B cell (primary cell): ENCODE results near the gene TDO2. TPM values are rescaled to one million over a fixed set of nuclear protein-coding genes. Genes with fewer than 3 reads are reported as not detected.

Experiments
- ATAC-seq: fragments of 200-7000 bp; cut with Tn5 transposase; one replicate; pipeline ENCODE4 v1.10.0; 2021; ENCODE audit warnings: low read depth, mild to moderate bottlenecking, moderate number of reproducible peaks, moderate library complexity
- CTCF ChIA-PET: fragments of 350-600 bp; sonication (Branson Sonifier 250); formaldehyde crosslinking; loops from one replicate; lab custom pipeline; 2021; ENCODE audit warnings: antibody characterized with exemption, inconsistent platforms; lab: Charles Lee
- POLR2A ChIA-PET: fragments of 350-600 bp; sonication (Branson Sonifier 250); formaldehyde crosslinking; loops from one replicate; lab custom pipeline; 2021; ENCODE audit warnings: antibody characterized with exemption; lab: Charles Lee
- DNase-seq: peaks from one replicate; pipeline ENCODE4 v3.0.0; 2013
- H2AFZ ChIP-seq: 2 replicates; pipeline ENCODE4 v1.6.1; 2012; ENCODE audit warnings: mild to moderate bottlenecking, low read depth, low read length; ENCODE audit not compliant: insufficient read depth, poor library complexity, severe bottlenecking
- H3K27ac ChIP-seq, 2 donors: 1 replicate in 1 of 2; 2 replicates in 1 of 2; pipeline ENCODE4 v1.5.1; 2012 to 2013; ENCODE audit warnings: low read length in 2 of 2, mild to moderate bottlenecking in 2 of 2, moderate library complexity in 1 of 2
- H3K27me3 ChIP-seq, 4 experiments: fragments of 200-600 bp in 1 of 4; sonication (generic) in 1 of 4; replicated peaks in 1 of 4; 1 replicate in 2 of 4; 2 replicates in 2 of 4; pipeline versions ENCODE4 v1.6.1 to v1.7.0; 2013 to 2016; ENCODE audit warnings: low read length in 3 of 4, mild to moderate bottlenecking in 2 of 4, mixed read lengths in 1 of 4, moderate library complexity in 1 of 4; ENCODE audit not compliant: insufficient read depth in 4 of 4, control insufficient read depth in 3 of 4; ENCODE audit errors: control extremely low read depth in 1 of 4
- H3K36me3 ChIP-seq, 2 experiments: replicated peaks in 1 of 2; 1 replicate in 1 of 2; 2 replicates in 1 of 2; pipeline versions ENCODE4 v1.6.1 to v1.7.1; 2013; ENCODE audit warnings: low read length in 1 of 2; ENCODE audit not compliant: insufficient read depth in 2 of 2, control insufficient read depth in 1 of 2; ENCODE audit errors: control extremely low read depth in 1 of 2, extremely low read depth in 1 of 2
- H3K4me1 ChIP-seq, 2 donors: fragments of 200-600 bp in 1 of 2; sonication (generic) in 1 of 2; 1 replicate in 1 of 2; 2 replicates in 1 of 2; pipeline versions ENCODE4 v1.5.1 to v1.6.1; 2013 to 2017; ENCODE audit warnings: low read length in 2 of 2; ENCODE audit not compliant: control insufficient read depth in 2 of 2, insufficient read depth in 2 of 2
- H3K4me2 ChIP-seq: replicated peaks from 2 replicates; pipeline ENCODE3; 2012; ENCODE audit warnings: mild to moderate bottlenecking, low read depth, low read length; ENCODE audit not compliant: poor library complexity, severe bottlenecking
- H3K4me3 ChIP-seq, 5 experiments: fragments of 200-600 bp in 1 of 5; sonication (generic) in 1 of 5; 1 replicate in 3 of 5; 2 replicates in 2 of 5; pipeline versions ENCODE4 v1.5.1 to v1.7.0; 2011 to 2016; ENCODE audit warnings: low read length in 4 of 5, mild to moderate bottlenecking in 4 of 5, low read depth in 2 of 5, control low read depth in 1 of 5, moderate library complexity in 1 of 5; ENCODE audit not compliant: insufficient read depth in 1 of 5; ENCODE audit errors: control extremely low read depth in 1 of 5, extremely low read depth in 1 of 5
- H3K79me2 ChIP-seq: fragments of 200-600 bp; sonication (generic); one replicate; pipeline ENCODE4 v1.6.0; 2016; ENCODE audit warnings: low read length; ENCODE audit not compliant: control insufficient read depth, insufficient read depth
- H3K9ac ChIP-seq: fragments of 200-600 bp; sonication (generic); 2 replicates; pipeline ENCODE4 v1.6.1; 2017; ENCODE audit warnings: mild to moderate bottlenecking, low read length, moderate library complexity
- H3K9me3 ChIP-seq, 3 donors: one replicate each; pipeline versions ENCODE4 v1.6.1 to v1.7.1; 2013; ENCODE audit warnings: low read length in 2 of 3; ENCODE audit not compliant: control insufficient read depth in 2 of 3, insufficient read depth in 1 of 3; ENCODE audit errors: control extremely low read depth in 1 of 3
- H4K20me1 ChIP-seq: 2 replicates; pipeline ENCODE4 v1.6.0; 2012; ENCODE audit warnings: mild to moderate bottlenecking, low read length; ENCODE audit not compliant: insufficient read depth, control insufficient read depth, poor library complexity, severe bottlenecking
- H3K27ac Mint-ChIP-seq: one replicate; pipeline ENCODE4 v1.8.0; 2021; ENCODE audit warnings: mixed read lengths
- H3K27me3 Mint-ChIP-seq: one replicate; pipeline ENCODE4 v1.8.0; 2021; ENCODE audit warnings: mixed read lengths
- H3K4me1 Mint-ChIP-seq: one replicate; pipeline ENCODE4 v1.8.0; 2021; ENCODE audit warnings: mixed read lengths
- H3K4me3 Mint-ChIP-seq: one replicate; pipeline ENCODE4 v1.8.0; 2021; ENCODE audit warnings: mixed read lengths
- H3K9me3 Mint-ChIP-seq: one replicate; pipeline ENCODE4 v1.8.0; 2022; ENCODE audit warnings: mixed read lengths; ENCODE audit not compliant: insufficient read depth
- EZH2 ChIP-seq: IDR thresholded peaks from 2 replicates; pipeline ENCODE4 v1.6.1; 2012; ENCODE audit warnings: borderline replicate concordance, low read depth, mild to moderate bottlenecking, moderate library complexity, low read length; ENCODE audit not compliant: insufficient read depth, poor library complexity, severe bottlenecking
- WGBS: methylation state at CpG from one replicate; pipeline ENCODE4 v1.1.5; 2013; ENCODE audit warnings: missing lambda C conversion rate; ENCODE audit not compliant: insufficient coverage; 5-methylcytosine and 5-hydroxymethylcytosine counted together
- intact Hi-C: fragments of 100-400 bp; cut with micrococcal nuclease; formaldehyde crosslinking; loops from one replicate; pipeline ENCODE4 v1.10.0; 2022
- polyA plus RNA-seq: library from polyadenylated mRNA; depleted of rRNA; stranded (reverse); fragments of >200 nt; gene quantifications from 2 replicates; pipeline ENCODE4 v1.2.3, GENCODE V29; 2012
- total RNA-seq, 2 donors: library from RNA; stranded (reverse); fragments of 120-200 nt in 1 of 2; gene quantifications; 1 replicate in 1 of 2; 2 replicates in 1 of 2; pipeline versions ENCODE4 v1.2.3 to v1.2.4, GENCODE V29; 2013 to 2022
- TF ChIP-seq, protein P1 (sequence below): fragments of 200-600 bp; IDR thresholded peaks from one replicate; pipeline ENCODE4 v1.8.0; 2022; ENCODE audit warnings: antibody characterized with exemption, mild to moderate bottlenecking

Gene TDO2
- total and polyA plus RNA-seq, 2 donors (not counting 1 experiment from before 2014, with no cell fraction given), result not detected

DNA sequence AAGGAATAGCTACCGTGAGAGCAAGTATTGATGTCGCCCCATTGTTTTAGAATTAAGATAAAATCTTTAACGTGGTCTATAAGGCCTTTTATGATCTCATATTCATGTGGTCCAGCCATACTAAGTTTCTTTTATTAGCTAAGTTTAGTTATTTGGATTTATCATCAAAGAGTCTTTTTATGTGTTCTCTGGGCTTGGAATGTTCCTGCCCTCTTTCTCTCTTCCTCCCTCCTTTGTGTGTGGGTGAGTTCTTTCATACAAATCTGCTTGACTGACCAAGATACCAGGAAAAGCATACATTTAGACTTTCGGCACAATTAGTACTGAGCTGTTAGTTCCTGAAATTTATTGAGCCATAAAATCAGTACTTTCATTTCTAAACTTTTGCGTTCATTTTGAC, 11.3 kb downstream of the TDO2 start:
- H3K27ac ChIP-seq, result no peak overlapping the region
- WGBS, result no CpG with 5 or more reads among the region's 5 CpGs
- H2AFZ ChIP-seq, result no peak overlapping the region
- H3K4me2 ChIP-seq, result no peak overlapping the region
- H3K9me3 Mint-ChIP-seq, result no peaks in the 10 kb centered on the region
- ATAC-seq (no peak), DNase-seq (no peak)
- no peak overlapping the region for H3K9ac ChIP-seq
- ChIA-PET POLR2A (no interaction called here), CTCF (no interaction called here)
- no peaks in the 10 kb centered on the region for H4K20me1 ChIP-seq
- H3K27me3 ChIP-seq, result no peaks in the 10 kb centered on the region
- no peak overlapping the region for H3K4me3 ChIP-seq
- no peaks in the 10 kb centered on the region for H3K9me3 ChIP-seq
- no peaks in the 10 kb centered on the region for H3K4me1 ChIP-seq
- TF ChIP-seq, protein P1, sequence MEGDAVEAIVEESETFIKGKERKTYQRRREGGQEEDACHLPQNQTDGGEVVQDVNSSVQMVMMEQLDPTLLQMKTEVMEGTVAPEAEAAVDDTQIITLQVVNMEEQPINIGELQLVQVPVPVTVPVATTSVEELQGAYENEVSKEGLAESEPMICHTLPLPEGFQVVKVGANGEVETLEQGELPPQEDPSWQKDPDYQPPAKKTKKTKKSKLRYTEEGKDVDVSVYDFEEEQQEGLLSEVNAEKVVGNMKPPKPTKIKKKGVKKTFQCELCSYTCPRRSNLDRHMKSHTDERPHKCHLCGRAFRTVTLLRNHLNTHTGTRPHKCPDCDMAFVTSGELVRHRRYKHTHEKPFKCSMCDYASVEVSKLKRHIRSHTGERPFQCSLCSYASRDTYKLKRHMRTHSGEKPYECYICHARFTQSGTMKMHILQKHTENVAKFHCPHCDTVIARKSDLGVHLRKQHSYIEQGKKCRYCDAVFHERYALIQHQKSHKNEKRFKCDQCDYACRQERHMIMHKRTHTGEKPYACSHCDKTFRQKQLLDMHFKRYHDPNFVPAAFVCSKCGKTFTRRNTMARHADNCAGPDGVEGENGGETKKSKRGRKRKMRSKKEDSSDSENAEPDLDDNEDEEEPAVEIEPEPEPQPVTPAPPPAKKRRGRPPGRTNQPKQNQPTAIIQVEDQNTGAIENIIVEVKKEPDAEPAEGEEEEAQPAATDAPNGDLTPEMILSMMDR, result no peak
- no peak for TF ChIP-seq EZH2
- intact Hi-C loops, result no loop called here
- no peaks in the 10 kb centered on the region for H3K27me3 Mint-ChIP-seq
- no peak overlapping the region for H3K27ac Mint-ChIP-seq
- H3K4me1 Mint-ChIP-seq, result no peaks in the 10 kb centered on the region
- H3K4me3 Mint-ChIP-seq, result no peak overlapping the region
- H3K36me3 ChIP-seq, result no peaks in the 10 kb centered on the region
- no peaks in the 10 kb centered on the region for H3K79me2 ChIP-seq

DNA sequence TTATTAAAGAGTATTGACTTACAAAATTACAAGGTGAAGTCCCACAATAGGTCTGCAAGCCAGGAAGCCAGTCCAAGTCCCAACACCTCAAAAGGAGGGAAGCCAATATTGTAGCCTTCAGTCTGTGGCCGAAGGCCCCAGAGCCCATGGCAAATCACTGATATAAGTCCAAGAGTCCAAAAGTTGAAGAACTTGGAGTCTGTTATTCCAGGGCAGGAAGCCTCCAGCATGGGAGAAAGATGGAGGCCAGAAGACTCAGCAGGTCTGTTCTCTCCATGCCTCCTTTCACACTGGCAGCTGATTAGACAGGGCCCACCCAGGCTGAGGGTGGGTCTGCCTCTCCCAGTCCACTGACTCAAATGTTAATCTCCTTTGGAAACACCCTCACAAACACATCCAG, 18.1 kb downstream of the TDO2 start:
- Histone ChIP-seq H3K4me3 (no peak overlapping the region), H3K9ac (no peak overlapping the region), H3K4me1 (no peaks in the 10 kb centered on the region), H4K20me1 (no peaks in the 10 kb centered on the region), H3K79me2 (no peaks in the 10 kb centered on the region), H3K27me3 (no peaks in the 10 kb centered on the region), H3K9me3 (no peaks in the 10 kb centered on the region), H2AFZ (no peak overlapping the region), H3K27ac (no peak overlapping the region), H3K4me2 (no peak overlapping the region), H3K36me3 (peaks cover 0 to 10% of the 10 kb centered on the region in 2 experiments)
- Mint-ChIP-seq H3K4me3 (no peak overlapping the region), H3K27ac (no peak overlapping the region), H3K27me3 (no peaks in the 10 kb centered on the region), H3K4me1 (no peaks in the 10 kb centered on the region), H3K9me3 (peaks cover 4% of the 10 kb centered on the region)
- ATAC-seq, result no peak
- no peak for DNase-seq
- ChIA-PET CTCF (no interaction called here), POLR2A (no interaction called here)
- intact Hi-C loops, result no loop called here
- WGBS, result 100% methylated on average over 1 of the region's 1 CpG
- TF ChIP-seq EZH2, result no peak
- TF ChIP-seq, protein P1, result no peak
